Activated B cell treated with CpG ODN at 0.5 μM for 24 hours (primary cell): ENCODE results near the gene SRGAP2C. TPM values are rescaled to one million over a fixed set of nuclear protein-coding genes. Genes with fewer than 3 reads are reported as not detected.

Experiments used
- ATAC-seq: fragments of 200-7000 bp; cut with Tn5 transposase; one replicate; pipeline ENCODE4 v1.10.0; 2021; ENCODE audit warnings: low read depth, mild to moderate bottlenecking, moderate library complexity
- CTCF ChIA-PET: fragments of 350-600 bp; sonication (Branson Sonifier 250); formaldehyde crosslinking; loops from one replicate; lab custom pipeline; 2021; ENCODE audit warnings: antibody characterized with exemption; lab: Charles Lee
- POLR2A ChIA-PET: fragments of 350-600 bp; sonication (Branson Sonifier 250); formaldehyde crosslinking; loops from one replicate; lab custom pipeline; 2021; ENCODE audit warnings: antibody characterized with exemption; lab: Charles Lee
- DNase-seq: peaks from one replicate; pipeline ENCODE4 v3.0.0; 2022
- H3K27ac Mint-ChIP-seq: one replicate; pipeline ENCODE4 v1.8.0; 2020; ENCODE audit warnings: mixed read lengths
- H3K27me3 Mint-ChIP-seq: one replicate; pipeline ENCODE4 v1.8.0; 2021; ENCODE audit warnings: mixed read lengths
- H3K36me3 Mint-ChIP-seq: one replicate; pipeline ENCODE4 v1.8.0; 2021; ENCODE audit warnings: low read depth, mixed read lengths
- H3K4me1 Mint-ChIP-seq: one replicate; pipeline ENCODE4 v1.8.0; 2021; ENCODE audit warnings: mixed read lengths
- H3K4me3 Mint-ChIP-seq: one replicate; pipeline ENCODE4 v1.8.0; 2020; ENCODE audit warnings: mild to moderate bottlenecking, mixed read lengths
- H3K9me3 Mint-ChIP-seq: one replicate; pipeline ENCODE4 v1.8.0; 2020; ENCODE audit warnings: mixed read lengths
- intact Hi-C: fragments of 100-400 bp; cut with micrococcal nuclease; formaldehyde crosslinking; loops from one replicate; pipeline ENCODE4 v1.15.1; 2024
- total RNA-seq: library from RNA; stranded (reverse); gene quantifications from 2 replicates; pipeline ENCODE4 v1.2.3, GENCODE V29; 2022
- TF ChIP-seq, protein P1 (sequence below): fragments of 200-600 bp; IDR thresholded peaks from one replicate; pipeline ENCODE4 v1.8.0; 2022; ENCODE audit warnings: antibody characterized with exemption, mild to moderate bottlenecking

The SRGAP2C gene
- total RNA-seq, 1 donor from 2014 or later: 23.8 TPM

- TF ChIP-seq, protein P1, sequence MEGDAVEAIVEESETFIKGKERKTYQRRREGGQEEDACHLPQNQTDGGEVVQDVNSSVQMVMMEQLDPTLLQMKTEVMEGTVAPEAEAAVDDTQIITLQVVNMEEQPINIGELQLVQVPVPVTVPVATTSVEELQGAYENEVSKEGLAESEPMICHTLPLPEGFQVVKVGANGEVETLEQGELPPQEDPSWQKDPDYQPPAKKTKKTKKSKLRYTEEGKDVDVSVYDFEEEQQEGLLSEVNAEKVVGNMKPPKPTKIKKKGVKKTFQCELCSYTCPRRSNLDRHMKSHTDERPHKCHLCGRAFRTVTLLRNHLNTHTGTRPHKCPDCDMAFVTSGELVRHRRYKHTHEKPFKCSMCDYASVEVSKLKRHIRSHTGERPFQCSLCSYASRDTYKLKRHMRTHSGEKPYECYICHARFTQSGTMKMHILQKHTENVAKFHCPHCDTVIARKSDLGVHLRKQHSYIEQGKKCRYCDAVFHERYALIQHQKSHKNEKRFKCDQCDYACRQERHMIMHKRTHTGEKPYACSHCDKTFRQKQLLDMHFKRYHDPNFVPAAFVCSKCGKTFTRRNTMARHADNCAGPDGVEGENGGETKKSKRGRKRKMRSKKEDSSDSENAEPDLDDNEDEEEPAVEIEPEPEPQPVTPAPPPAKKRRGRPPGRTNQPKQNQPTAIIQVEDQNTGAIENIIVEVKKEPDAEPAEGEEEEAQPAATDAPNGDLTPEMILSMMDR: no peak
- Mint-ChIP-seq H3K27ac (no peak overlapping the region), H3K36me3 (no peaks in the 10 kb centered on the region), H3K9me3 (peaks cover 13% of the 10 kb centered on the region), H3K4me1 (no peaks in the 10 kb centered on the region), H3K27me3 (peaks cover 3% of the 10 kb centered on the region), H3K4me3 (no peak overlapping the region)
- ChIA-PET POLR2A (no interaction called here), CTCF (no interaction called here)
- intact Hi-C loops: no loop called here
- no peak for ATAC-seq
- DNase-seq: no peak
These were observed 256.2 kb downstream of the SRGAP2C start for GRCh38 chr1:121440993-121441392.

Other genes with a start within 250 kb of the SRGAP2C start
- 0.98 and 2.2 TPM in 2 replicates for gene FAM72B, start 635 bp upstream of the SRGAP2C start, total RNA-seq